Activated naive CD8-positive, alpha-beta T cell (primary cell): ENCODE data around the gene FUT8.
A peak's percentile ranks its signal among the peaks of the same experiment; 100 is the strongest.

Experiments used
- H3K27ac Mint-ChIP-seq: one replicate; pipeline ENCODE4 v1.8.0; 2021; ENCODE audit warnings: mixed read lengths
- H3K27me3 Mint-ChIP-seq: one replicate; pipeline ENCODE4 v1.8.0; 2021; ENCODE audit warnings: mixed read lengths
- H3K36me3 Mint-ChIP-seq: one replicate; pipeline ENCODE4 v1.8.0; 2021; ENCODE audit warnings: mixed read lengths
- H3K4me1 Mint-ChIP-seq: one replicate; pipeline ENCODE4 v1.8.0; 2021; ENCODE audit warnings: low read depth, mixed read lengths
- H3K4me3 Mint-ChIP-seq: one replicate; pipeline ENCODE4 v1.8.0; 2021; ENCODE audit warnings: mild to moderate bottlenecking, mixed read lengths
- H3K9me3 Mint-ChIP-seq: one replicate; pipeline ENCODE4 v1.8.0; 2021; ENCODE audit warnings: low read depth, mixed read lengths

The FUT8 gene

GRCh38 chr14:65513671-65514070, 101.1 kb downstream of the FUT8 start:
- Mint-ChIP-seq H3K36me3 (peaks cover 21% of the 10 kb centered on the region), H3K9me3 (peaks cover 3% of the 10 kb centered on the region), H3K4me1 (peaks cover 75% of the 10 kb centered on the region), H3K27ac (peak overlapping the region; percentile 2), H3K4me3 (no peak overlapping the region), H3K27me3 (no peaks in the 10 kb centered on the region)

GRCh38 chr14:65517635-65518542, 105.4 kb downstream of the FUT8 start:
- Mint-ChIP-seq H3K9me3 (no peaks in the 10 kb centered on the region), H3K4me3 (peak overlapping the region; percentile 33), H3K4me1 (peaks cover 63% of the 10 kb centered on the region), H3K27ac (peak overlapping the region; percentile 89), H3K27me3 (no peaks in the 10 kb centered on the region), H3K36me3 (peaks cover 14% of the 10 kb centered on the region)

GRCh38 chr14:65528069-65528468, 115.5 kb downstream of the FUT8 start:
- Mint-ChIP-seq H3K4me3 (no peak overlapping the region), H3K4me1 (peaks cover 25% of the 10 kb centered on the region), H3K36me3 (peaks cover 33% of the 10 kb centered on the region), H3K27ac (no peak overlapping the region), H3K9me3 (no peaks in the 10 kb centered on the region), H3K27me3 (no peaks in the 10 kb centered on the region)

GRCh38 chr14:65531148-65531547, 118.6 kb downstream of the FUT8 start:
- H3K4me3 Mint-ChIP-seq: no peak overlapping the region
- no peak overlapping the region for H3K27ac Mint-ChIP-seq
- peaks cover 21% of the 10 kb centered on the region for H3K36me3 Mint-ChIP-seq
- peaks cover 20% of the 10 kb centered on the region for H3K4me1 Mint-ChIP-seq
- H3K27me3 Mint-ChIP-seq: no peaks in the 10 kb centered on the region
- no peaks in the 10 kb centered on the region for H3K9me3 Mint-ChIP-seq

- Mint-ChIP-seq H3K9me3 (no peaks in the 10 kb centered on the region), H3K27ac (no peak overlapping the region), H3K4me3 (no peak overlapping the region), H3K36me3 (peaks cover 11% of the 10 kb centered on the region), H3K27me3 (no peaks in the 10 kb centered on the region), H3K4me1 (peaks cover 11% of the 10 kb centered on the region)
Measured at GRCh38 chr14:65533736-65534404, 121.3 kb downstream of the FUT8 start.

GRCh38 chr14:65536781-65537423, 124.4 kb downstream of the FUT8 start:
- Mint-ChIP-seq H3K27me3 (no peaks in the 10 kb centered on the region), H3K36me3 (peaks cover 3% of the 10 kb centered on the region), H3K4me1 (no peaks in the 10 kb centered on the region), H3K9me3 (no peaks in the 10 kb centered on the region), H3K4me3 (no peak overlapping the region), H3K27ac (no peak overlapping the region)

GRCh38 chr14:65548878-65549277, 136.3 kb downstream of the FUT8 start:
- Mint-ChIP-seq H3K27me3 (no peaks in the 10 kb centered on the region), H3K9me3 (no peaks in the 10 kb centered on the region), H3K4me3 (no peak overlapping the region), H3K4me1 (peaks cover 40% of the 10 kb centered on the region), H3K36me3 (no peaks in the 10 kb centered on the region), H3K27ac (no peak overlapping the region)

- Mint-ChIP-seq H3K4me3 (no peak overlapping the region), H3K27ac (no peak overlapping the region), H3K27me3 (no peaks in the 10 kb centered on the region)
Measured at GRCh38 chr14:65549429-65549828, 136.9 kb downstream of the FUT8 start.

GRCh38 chr14:65550779-65551643, 138.5 kb downstream of the FUT8 start:
- Mint-ChIP-seq H3K4me3 (peak overlapping the region; percentile 12), H3K27ac (peak overlapping the region; percentile 75), H3K27me3 (no peaks in the 10 kb centered on the region), H3K9me3 (no peaks in the 10 kb centered on the region), H3K4me1 (peaks cover 37% of the 10 kb centered on the region), H3K36me3 (no peaks in the 10 kb centered on the region)

More at GRCh38 chr14:65549429-65549828, 136.9 kb downstream of the FUT8 start:
- H3K9me3 Mint-ChIP-seq: no peaks in the 10 kb centered on the region
- H3K36me3 Mint-ChIP-seq: no peaks in the 10 kb centered on the region
- H3K4me1 Mint-ChIP-seq: peaks cover 38% of the 10 kb centered on the region

GRCh38 chr14:65552724-65553123, 140.2 kb downstream of the FUT8 start:
- no peaks in the 10 kb centered on the region for H3K27me3 Mint-ChIP-seq
- H3K4me1 Mint-ChIP-seq: peaks cover 28% of the 10 kb centered on the region
- no peak overlapping the region for H3K4me3 Mint-ChIP-seq
- no peak overlapping the region for H3K27ac Mint-ChIP-seq
- no peaks in the 10 kb centered on the region for H3K36me3 Mint-ChIP-seq
- no peaks in the 10 kb centered on the region for H3K9me3 Mint-ChIP-seq

GRCh38 chr14:65554837-65555236, 142.3 kb downstream of the FUT8 start:
- peaks cover 33% of the 10 kb centered on the region for H3K4me1 Mint-ChIP-seq
- no peaks in the 10 kb centered on the region for H3K27me3 Mint-ChIP-seq

GRCh38 chr14:65555358-65555757, 142.8 kb downstream of the FUT8 start:
- Mint-ChIP-seq H3K36me3 (no peaks in the 10 kb centered on the region), H3K4me3 (no peak overlapping the region), H3K27me3 (no peaks in the 10 kb centered on the region)

More at GRCh38 chr14:65554837-65555236, 142.3 kb downstream of the FUT8 start:
- Mint-ChIP-seq H3K36me3 (no peaks in the 10 kb centered on the region), H3K27ac (no peak overlapping the region), H3K4me3 (no peak overlapping the region), H3K9me3 (no peaks in the 10 kb centered on the region)

GRCh38 chr14:65558363-65558762, 145.8 kb downstream of the FUT8 start:
- Mint-ChIP-seq H3K27me3 (no peaks in the 10 kb centered on the region), H3K27ac (no peak overlapping the region), H3K9me3 (no peaks in the 10 kb centered on the region), H3K4me1 (peaks cover 23% of the 10 kb centered on the region), H3K36me3 (peaks cover 14% of the 10 kb centered on the region), H3K4me3 (no peak overlapping the region)

More at GRCh38 chr14:65555358-65555757, 142.8 kb downstream of the FUT8 start:
- Mint-ChIP-seq H3K9me3 (no peaks in the 10 kb centered on the region), H3K4me1 (peaks cover 32% of the 10 kb centered on the region), H3K27ac (no peak overlapping the region)

GRCh38 chr14:65560340-65561027, 148.0 kb downstream of the FUT8 start:
- H3K9me3 Mint-ChIP-seq: peaks cover 7% of the 10 kb centered on the region

More at GRCh38 chr14:65560340-65561027, 148.0 kb downstream of the FUT8 start:
- Mint-ChIP-seq H3K4me3 (no peak overlapping the region), H3K4me1 (peaks cover 32% of the 10 kb centered on the region), H3K36me3 (peaks cover 23% of the 10 kb centered on the region), H3K27ac (no peak overlapping the region), H3K27me3 (no peaks in the 10 kb centered on the region)
